NCI-H82 treated with DMSO at 0.1 percent for 48 hours (cell line): ENCODE measurements around the gene XPO5.
"Not testable (repeated sequence)": the region's sequence is repeated elsewhere in the genome, so short reads cannot be mapped to it uniquely, and the experiment has no call there.

ENCODE experiments used
- DNase-seq: peaks from one replicate; lab custom pipeline; 2025; ENCODE audit not compliant: unreplicated experiment; lab: John Stamatoyannopoulos, UW

Gene XPO5

GRCh38 chr6:43584892-43585570 lies 9.2 kb upstream of the XPO5 start:
- no peak for DNase-seq

DNA sequence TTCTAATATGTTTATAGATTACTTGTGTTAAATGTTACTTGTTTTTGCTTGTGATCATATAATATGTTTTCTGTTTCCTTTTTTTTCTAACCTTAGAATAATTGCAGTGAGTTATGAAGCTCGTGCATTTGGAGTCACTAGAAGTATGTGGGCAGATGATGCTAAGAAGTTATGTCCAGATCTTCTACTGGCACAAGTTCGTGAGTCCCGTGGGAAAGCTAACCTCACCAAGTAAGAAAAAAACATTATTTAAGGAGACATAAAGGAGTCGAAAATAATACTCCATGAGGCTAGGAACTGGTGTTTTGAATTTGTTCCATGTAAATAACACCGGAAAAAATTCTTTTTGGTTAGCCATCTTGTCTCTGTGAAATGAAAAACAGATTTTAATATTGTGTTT lies 7.1 kb upstream of the XPO5 start:
- DNase-seq, result no peak

DNA sequence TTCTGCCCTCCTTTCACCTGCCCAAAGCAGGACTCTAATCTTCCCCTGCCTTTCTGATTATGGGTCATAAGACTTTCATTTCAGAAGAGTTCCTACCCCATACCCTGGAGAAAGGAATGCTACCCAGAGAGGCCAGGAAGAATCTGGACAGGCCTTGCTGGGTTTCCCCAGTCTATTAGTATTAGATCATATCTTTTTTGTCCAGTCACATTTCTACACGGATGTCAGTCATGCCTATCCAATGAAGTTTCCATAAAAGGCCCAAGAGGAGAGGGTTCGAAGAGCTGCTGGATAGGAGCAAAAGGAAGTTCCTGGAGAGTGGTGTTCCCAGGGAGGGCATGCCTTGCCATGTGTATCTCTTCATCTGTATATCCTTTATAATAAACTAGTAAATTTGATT lies 3.3 kb upstream of the XPO5 start:
- no peak for DNase-seq

DNA sequence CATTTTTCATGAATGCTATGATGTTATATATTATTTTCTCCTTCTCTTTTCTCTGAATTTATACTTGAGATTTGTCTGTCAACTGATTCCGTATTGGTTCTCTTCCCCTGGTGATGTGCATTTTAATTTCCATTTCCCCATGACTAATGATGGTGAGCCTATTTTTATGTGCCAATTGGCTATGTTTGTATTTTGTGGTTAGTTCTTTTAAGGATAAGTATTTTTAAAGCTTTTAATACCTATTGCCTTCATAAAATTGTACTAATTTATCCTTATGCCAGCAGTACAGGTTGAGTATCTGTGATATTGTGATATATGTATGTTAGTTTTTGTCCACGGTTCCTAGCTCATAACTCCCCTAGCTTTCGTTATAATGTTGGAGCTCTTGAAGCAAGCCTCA lies 2.9 kb upstream of the XPO5 start:
- DNase-seq, result no peak

GRCh38 chr6:43575105-43575771 lies 600 bp downstream of the XPO5 start:
- DNase-seq, result peak; percentile 13

DNA sequence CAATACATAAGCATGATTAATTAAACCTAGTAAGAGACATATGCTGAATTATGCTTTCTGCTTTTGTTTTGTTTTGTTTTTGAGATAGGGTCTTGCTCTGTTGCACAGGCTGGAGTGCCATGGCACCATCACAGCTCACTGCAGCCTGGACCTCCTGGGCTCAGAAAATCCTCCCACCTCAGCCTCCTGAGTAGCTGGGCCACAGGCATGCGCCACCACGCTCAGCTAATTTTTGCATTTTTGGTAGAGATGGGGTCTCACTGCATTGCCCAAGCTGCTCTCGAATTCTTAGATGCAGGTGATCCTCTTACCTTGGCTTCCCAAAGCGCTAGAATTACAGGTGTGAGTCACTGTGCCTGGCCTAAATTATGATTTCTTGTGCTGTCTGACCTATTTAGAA lies 3.8 kb downstream of the XPO5 start:
- no peak for DNase-seq

GRCh38 chr6:43570876-43571441 lies 4.9 kb downstream of the XPO5 start:
- no peak for DNase-seq

- DNase-seq, result no peak
Measured at GRCh38 chr6:43559328-43559727, 16.5 kb downstream of the XPO5 start.

DNA sequence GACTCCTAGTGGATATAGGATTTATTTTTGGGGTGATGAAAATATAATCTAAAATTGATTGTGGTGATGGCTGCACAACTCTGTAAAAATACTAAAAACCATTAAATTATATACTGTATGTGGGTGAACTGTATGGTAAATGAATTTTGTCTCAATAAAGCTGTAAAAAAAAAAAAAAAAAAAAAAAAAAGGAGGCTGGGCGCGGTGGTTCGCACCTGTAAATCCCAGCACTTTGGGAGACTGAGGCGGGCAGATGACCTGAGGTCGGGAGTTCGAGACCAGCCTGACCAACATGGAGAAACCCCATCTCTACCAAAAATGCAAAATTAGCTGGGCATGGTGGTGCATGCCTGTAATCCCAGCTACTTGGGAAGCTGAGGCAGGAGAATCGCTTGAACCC lies 18.2 kb downstream of the XPO5 start:
- DNase-seq, result not testable (repeated sequence)

- DNase-seq, result no peak
Measured at GRCh38 chr6:43547222-43547621, 28.6 kb downstream of the XPO5 start.

DNA sequence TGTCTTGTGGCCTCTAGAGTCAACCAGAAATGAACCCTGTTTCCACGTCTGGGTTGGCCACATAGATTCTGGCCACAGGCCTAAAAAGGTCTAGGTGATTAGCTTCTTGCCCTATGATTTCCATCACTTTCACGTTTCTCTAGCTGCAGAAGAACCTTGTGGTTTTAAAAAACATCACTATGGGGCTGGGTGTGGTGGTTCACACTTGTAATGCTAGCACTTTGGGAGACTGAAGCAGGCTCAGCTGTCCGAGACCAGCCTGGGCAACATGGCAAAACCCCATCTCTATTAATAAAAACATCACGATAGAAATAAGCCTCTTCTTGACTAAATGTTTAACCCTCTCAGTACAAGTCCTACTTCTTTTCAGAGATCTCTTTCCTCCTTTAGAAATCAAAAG lies 31.4 kb downstream of the XPO5 start:
- DNase-seq, result no peak

- DNase-seq, result no peak
Measured at GRCh38 chr6:43541774-43542471, 33.9 kb downstream of the XPO5 start.

DNA sequence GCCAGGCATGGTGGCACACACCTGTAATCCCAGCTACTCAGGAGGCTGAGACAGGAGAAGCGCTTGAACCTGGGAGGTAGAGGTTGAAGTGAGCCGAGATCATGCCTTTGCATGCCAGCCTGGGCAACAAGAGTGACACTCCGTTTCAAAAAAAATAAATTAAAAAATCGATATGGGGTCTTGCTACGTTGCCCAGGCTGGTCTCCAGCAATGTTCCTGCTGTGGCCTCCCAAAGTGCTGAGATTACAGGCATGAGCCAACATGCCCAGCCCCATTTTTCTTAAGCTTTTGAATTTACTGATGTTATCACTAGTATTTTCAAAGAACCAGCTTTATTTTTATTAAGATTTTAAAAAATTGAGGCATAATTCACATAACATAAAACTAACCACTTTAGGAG lies 35.3 kb downstream of the XPO5 start:
- no peak for DNase-seq

- not testable (repeated sequence) for DNase-seq
Measured at GRCh38 chr6:43539409-43539808, 36.4 kb downstream of the XPO5 start.

DNA sequence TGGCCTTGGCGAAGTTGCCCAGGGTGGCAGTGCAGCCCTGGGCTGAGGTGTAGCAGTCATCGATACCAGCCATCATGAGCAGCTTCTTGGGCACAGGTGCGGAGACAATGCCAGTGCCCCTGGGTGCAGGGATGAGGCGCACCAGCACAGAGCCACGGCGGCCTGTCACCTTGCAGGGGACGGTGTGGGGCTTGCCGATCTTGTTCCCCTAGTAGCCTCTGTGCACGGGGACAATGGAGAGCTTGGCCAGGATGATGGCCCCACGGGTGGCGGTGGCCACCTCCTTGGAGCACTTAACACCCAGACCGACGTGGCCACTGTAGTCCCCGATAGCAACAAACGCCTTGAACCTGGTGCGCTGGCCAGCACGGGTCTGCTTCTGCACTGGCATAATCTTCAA lies 36.9 kb downstream of the XPO5 start:
- not testable (repeated sequence) for DNase-seq

GRCh38 chr6:43532201-43532600 lies 43.6 kb downstream of the XPO5 start:
- DNase-seq, result no peak

- DNase-seq, result no peak
Measured at GRCh38 chr6:43524483-43524961, 51.3 kb downstream of the XPO5 start.

DNA sequence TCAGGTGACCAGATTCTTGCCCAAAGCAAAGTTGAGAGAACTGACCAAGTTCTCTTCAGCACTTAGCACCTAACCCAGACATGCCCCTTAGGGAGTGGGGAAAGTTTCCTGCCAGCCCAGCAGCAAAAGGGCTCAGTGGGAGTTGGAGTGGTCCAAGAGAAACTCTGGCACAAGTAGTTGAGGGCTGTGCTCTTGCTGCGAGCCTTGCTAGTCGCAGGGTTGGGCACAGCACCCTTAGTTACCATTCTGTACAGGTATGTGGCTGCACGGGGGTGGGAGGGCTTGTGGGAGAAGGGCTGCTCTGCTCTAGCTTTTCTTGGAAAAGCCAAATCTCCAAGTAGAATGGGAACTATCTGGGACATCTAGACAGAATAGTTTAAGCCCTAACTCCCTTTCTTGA lies 52.6 kb downstream of the XPO5 start:
- DNase-seq, result no peak

DNA sequence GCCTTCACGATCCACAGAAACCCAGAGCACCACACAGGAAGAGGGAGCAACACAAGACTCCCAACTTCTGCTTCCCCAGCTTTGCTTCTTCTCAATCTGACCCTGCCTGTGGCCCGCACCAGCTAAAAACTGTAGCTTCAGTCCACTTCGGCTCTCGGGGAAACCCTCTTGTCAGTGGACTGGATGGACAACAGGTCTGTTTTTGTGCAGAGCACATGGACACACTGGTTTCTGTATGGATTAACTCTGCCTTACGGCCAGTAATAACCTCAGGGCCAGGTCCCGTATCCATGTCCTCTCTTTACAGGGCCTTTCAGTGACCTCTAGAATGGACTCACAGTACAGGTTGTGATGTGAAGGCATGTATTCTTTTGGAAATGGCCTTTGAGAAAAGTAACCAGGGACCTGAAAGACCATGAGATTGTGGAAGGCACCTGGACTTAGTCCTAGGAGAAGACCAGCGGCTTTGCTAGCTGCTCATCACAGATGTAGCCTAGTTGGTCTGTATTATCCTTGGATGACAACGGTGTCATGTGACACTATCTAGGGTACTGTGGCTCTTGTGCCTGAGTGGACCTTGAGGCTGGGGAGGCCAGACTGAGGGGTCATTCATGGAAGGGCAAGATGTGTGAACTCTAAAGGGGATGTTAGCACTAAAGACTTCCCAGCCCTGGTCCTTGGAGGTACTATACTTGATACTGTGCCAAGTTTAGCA lies 53.1 kb downstream of the XPO5 start:
- DNase-seq, result no peak

DNA sequence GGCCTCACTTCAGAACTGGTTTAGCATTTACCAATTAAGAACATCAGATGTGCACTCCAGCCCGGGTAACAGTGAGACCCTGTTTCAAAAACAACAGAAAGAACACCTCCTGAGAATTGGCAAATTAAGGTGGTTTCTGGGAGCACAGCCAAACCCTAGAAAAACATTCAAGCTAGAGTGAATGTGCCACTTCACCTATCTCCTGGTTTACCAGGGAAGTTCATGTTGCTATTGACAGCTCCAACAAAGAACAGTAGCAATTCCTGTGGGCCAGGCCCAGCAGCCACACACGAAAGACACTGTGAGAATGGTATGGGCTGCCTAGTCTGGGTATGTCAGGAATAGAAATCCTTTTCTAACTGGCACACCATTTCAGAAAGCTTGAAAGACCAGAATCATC lies 54.0 kb downstream of the XPO5 start:
- DNase-seq, result no peak

GRCh38 chr6:43520097-43520496 lies 55.7 kb downstream of the XPO5 start:
- no peak for DNase-seq
